ENCODE data around the gene NR2C2.

The NR2C2 gene

DNA sequence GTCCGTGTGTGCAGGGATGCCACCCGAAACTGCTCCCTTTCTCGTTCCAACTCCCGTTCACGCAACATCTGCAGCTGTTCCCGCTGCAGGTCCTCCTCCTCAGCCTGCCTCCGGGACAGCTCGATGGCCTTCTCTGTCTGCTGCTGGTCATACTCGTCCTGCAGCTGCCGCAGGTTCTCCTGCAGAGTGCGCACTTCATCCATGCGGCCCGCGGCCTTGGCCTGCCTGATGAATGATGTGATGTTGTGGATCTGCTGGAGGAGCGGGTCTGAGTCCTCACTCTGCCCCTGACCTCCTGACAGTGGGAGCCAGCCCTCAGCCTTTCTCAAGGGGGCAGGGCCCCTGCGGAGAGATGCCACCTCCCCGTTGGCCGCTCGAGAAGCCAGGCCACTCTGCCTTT, 127.1 kb downstream of the NR2C2 start:
- no peak for DNase-seq (ENCODE audit: low read depth)
- no peaks in the 10 kb centered on the region for H3K9me3 ChIP-seq (ENCODE audit: control insufficient read depth, low read length)
- no peaks in the 10 kb centered on the region for H3K4me1 ChIP-seq (ENCODE audit: control insufficient read depth, insufficient read depth, low read length)
- H3K9ac ChIP-seq (ENCODE audit: low read length): no peak overlapping the region
- peaks cover 76% of the 10 kb centered on the region for H3K36me3 ChIP-seq (ENCODE audit: control insufficient read depth, insufficient read depth, low read length, severe bottlenecking)
- H3K27me3 ChIP-seq (replicated peaks; ENCODE audit: control insufficient read depth, insufficient read depth, low read length): no peaks in the 10 kb centered on the region
- H3K4me3 ChIP-seq (ENCODE audit: low read length): no peak overlapping the region

DNA sequence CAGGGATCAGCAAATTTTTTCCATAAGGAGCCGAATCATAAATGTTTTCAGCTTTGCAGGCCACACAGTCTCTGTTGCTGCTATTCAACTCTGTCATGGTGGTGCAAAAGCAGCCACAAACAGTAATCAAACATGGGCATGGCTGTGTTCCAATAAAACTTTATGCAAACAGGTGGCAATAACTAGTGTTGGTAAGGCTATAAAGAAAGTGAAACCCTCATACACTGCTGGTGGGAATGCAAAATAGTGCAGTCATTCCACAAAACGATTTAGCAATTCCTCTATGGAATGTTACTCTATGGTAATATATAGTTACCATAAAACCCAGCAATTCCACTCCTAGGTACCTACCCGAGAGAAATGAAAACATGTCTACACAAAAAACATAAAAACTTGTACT, 131.7 kb downstream of the NR2C2 start:
- DNase-seq (ENCODE audit: low read depth): no peak
- peaks cover 6% of the 10 kb centered on the region for H3K4me1 ChIP-seq (ENCODE audit: control insufficient read depth, insufficient read depth, low read length)
- H3K9me3 ChIP-seq (ENCODE audit: control insufficient read depth, low read length): no peaks in the 10 kb centered on the region
- H3K4me3 ChIP-seq (ENCODE audit: low read length): no peak overlapping the region
- peaks cover 93% of the 10 kb centered on the region for H3K36me3 ChIP-seq (ENCODE audit: control insufficient read depth, insufficient read depth, low read length, severe bottlenecking)
- H3K9ac ChIP-seq (ENCODE audit: low read length): no peak overlapping the region
- H3K27me3 ChIP-seq (replicated peaks; ENCODE audit: control insufficient read depth, insufficient read depth, low read length): no peaks in the 10 kb centered on the region

DNA sequence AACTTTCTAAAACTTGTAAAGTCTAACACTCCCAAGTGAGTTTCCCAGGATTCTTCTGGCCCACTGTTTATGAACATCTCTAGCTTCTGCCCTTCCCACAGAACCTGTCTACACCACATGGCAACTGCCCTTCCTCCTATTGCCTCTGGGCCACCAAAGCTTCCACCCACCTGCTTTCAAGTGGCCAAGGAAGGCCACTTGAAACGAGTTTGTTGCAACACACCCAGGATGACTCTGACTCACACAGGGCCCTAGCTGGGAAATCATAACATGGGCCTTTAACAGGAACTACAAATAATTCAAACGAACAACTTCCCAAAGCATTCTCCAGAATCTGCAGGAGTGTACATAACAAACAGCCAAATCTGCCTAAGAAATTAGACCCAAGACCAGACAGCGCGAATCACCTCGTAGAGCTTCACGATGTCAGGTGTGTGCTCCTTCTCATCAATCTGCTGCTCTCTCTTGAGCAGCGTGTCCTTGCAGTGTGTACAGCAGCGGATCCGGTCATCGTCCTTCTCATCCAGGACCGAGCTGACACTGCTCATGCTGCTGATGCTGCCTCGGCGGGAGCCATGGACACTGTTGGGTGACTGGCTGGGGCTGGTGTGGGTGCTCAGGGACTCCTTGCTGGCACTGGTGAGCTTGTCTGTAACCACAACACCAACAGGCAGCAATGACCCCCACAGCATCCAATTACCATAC, 134.7 kb downstream of the NR2C2 start:
- Histone ChIP-seq H3K27me3 (replicated peaks; ENCODE audit: control insufficient read depth, insufficient read depth, low read length) (no peaks in the 10 kb centered on the region), H3K4me1 (ENCODE audit: control insufficient read depth, insufficient read depth, low read length) (peaks cover 6% of the 10 kb centered on the region), H3K4me3 (ENCODE audit: low read length) (no peak overlapping the region), H3K9ac (ENCODE audit: low read length) (no peak overlapping the region), H3K9me3 (ENCODE audit: control insufficient read depth, low read length) (no peaks in the 10 kb centered on the region), H3K36me3 (ENCODE audit: control insufficient read depth, insufficient read depth, low read length, severe bottlenecking) (peaks cover 87% of the 10 kb centered on the region)
- peak; percentile 50 for DNase-seq (ENCODE audit: low read depth)

DNA sequence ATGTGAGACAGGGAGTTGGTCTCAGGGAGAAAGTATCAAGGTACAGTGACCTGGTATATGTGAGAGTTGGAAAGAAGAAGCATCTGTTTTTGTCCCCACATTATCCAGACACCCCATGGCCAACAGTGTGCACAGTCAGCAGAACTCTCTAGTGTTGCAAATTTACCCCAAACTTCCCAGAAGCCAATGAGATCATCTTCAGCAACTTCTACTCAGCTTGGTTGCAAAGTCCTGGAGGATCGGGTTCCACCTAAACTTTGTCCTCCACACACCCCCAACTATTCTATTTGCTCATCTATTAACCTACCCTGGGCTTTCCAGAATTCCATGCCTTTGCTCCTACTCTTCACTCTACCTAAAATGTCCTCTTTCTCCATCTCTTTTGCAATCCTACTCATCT, 135.9 kb downstream of the NR2C2 start:
- H3K9me3 ChIP-seq (ENCODE audit: control insufficient read depth, low read length): no peaks in the 10 kb centered on the region
- H3K9ac ChIP-seq (ENCODE audit: low read length): no peak overlapping the region
- DNase-seq (ENCODE audit: low read depth): no peak
- H3K4me3 ChIP-seq (ENCODE audit: low read length): no peak overlapping the region
- peaks cover 6% of the 10 kb centered on the region for H3K4me1 ChIP-seq (ENCODE audit: control insufficient read depth, insufficient read depth, low read length)
- H3K36me3 ChIP-seq (ENCODE audit: control insufficient read depth, insufficient read depth, low read length, severe bottlenecking): peaks cover 85% of the 10 kb centered on the region
- no peaks in the 10 kb centered on the region for H3K27me3 ChIP-seq (replicated peaks; ENCODE audit: control insufficient read depth, insufficient read depth, low read length)

DNA sequence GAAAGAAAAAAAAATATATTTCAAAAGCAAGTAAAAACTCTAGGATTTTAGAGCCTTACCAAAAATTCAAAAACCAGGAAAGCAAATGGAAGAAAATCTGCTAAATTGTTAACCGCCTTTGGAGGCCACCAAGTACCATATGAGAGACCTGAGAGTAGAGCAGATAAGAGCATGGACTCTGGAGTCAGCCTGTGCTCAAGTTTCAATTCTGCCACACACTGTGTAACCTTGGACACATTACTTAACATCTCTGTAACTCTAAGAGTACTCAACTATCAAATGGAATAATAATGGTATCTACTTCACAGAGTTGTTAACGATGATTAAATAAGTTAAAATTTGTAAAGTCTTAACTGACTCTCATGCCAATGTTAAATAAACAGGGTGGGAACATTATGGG, 138.9 kb downstream of the NR2C2 start:
- Histone ChIP-seq H3K9me3 (ENCODE audit: control insufficient read depth, low read length) (no peaks in the 10 kb centered on the region), H3K27me3 (replicated peaks; ENCODE audit: control insufficient read depth, insufficient read depth, low read length) (no peaks in the 10 kb centered on the region), H3K9ac (ENCODE audit: low read length) (no peak overlapping the region), H3K36me3 (ENCODE audit: control insufficient read depth, insufficient read depth, low read length, severe bottlenecking) (peaks cover 75% of the 10 kb centered on the region), H3K4me3 (ENCODE audit: low read length) (no peak overlapping the region), H3K4me1 (ENCODE audit: control insufficient read depth, insufficient read depth, low read length) (peaks cover 6% of the 10 kb centered on the region)
- DNase-seq (ENCODE audit: low read depth): no peak

DNA sequence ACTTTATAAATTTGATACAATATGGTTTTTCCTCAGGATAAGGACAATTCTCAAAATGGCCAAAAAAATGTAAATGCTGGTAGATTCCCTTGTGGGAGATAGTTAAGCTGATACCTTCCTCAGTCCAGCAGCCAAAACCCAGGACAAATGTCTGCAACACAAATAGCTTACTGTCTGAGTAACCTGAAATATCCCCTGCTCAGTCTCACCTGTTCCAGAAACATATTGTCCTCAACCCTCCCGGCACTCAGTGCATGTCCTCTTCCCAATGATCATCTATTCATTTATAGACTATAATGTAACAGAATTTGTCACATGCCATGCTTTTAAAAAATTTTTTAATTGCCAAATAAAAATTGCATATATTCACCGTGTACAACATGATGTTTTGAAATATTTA, 139.3 kb downstream of the NR2C2 start:
- H3K4me1 ChIP-seq (ENCODE audit: control insufficient read depth, insufficient read depth, low read length): peaks cover 6% of the 10 kb centered on the region

DNA sequence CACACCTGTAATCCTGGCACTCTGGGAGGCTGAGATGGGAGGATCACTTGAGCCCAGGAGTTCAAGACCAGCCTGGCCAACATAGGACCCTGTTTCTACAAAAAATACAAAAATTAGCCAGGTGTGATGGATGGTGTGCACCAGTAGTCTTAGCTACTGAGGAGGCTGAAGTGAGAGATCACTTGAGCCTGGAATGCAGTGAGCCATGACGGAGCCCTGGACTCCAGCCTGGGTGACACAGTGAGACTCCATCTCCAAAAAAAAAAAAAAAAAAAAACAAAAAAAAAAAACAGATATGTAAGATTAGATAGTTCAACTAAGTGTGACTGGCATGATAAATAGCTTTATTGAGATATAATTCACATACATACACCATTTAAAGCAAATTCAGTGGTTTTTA, 141.8 kb downstream of the NR2C2 start:
- Histone ChIP-seq H3K9me3 (ENCODE audit: control insufficient read depth, low read length) (no peaks in the 10 kb centered on the region), H3K4me1 (ENCODE audit: control insufficient read depth, insufficient read depth, low read length) (peaks cover 7% of the 10 kb centered on the region)
- no peak for DNase-seq (ENCODE audit: low read depth)

More for the DNA sequence above, 139.3 kb downstream of the NR2C2 start:
- H3K36me3 ChIP-seq (ENCODE audit: control insufficient read depth, insufficient read depth, low read length, severe bottlenecking): peaks cover 75% of the 10 kb centered on the region
- no peak for DNase-seq (ENCODE audit: low read depth)
- H3K4me3 ChIP-seq (ENCODE audit: low read length): no peak overlapping the region
- H3K9ac ChIP-seq (ENCODE audit: low read length): no peak overlapping the region
- H3K9me3 ChIP-seq (ENCODE audit: control insufficient read depth, low read length): no peaks in the 10 kb centered on the region
- no peaks in the 10 kb centered on the region for H3K27me3 ChIP-seq (replicated peaks; ENCODE audit: control insufficient read depth, insufficient read depth, low read length)

DNA sequence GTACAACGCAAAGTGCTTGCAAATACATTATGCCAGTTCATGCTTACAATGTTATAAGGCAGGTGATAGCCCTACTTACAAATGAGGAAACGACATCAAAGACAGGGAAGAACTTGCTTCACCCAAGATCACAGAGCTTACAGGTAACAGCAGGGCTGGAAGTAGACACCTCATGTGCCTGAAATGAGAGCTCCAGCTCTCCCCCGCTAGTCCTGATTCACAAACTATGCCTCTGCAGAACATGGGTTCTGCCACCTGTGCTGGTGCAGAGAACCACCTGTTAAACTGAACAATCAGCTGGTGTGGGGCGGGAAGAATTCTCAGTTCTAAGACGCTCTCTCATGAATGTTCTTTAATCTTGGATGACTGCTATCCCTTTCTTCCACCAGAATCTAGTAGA, 144.2 kb downstream of the NR2C2 start:
- DNase-seq (ENCODE audit: low read depth): no peak
- Histone ChIP-seq H3K4me3 (ENCODE audit: low read length) (no peak overlapping the region), H3K36me3 (ENCODE audit: control insufficient read depth, insufficient read depth, low read length, severe bottlenecking) (peaks cover 54% of the 10 kb centered on the region), H3K27me3 (replicated peaks; ENCODE audit: control insufficient read depth, insufficient read depth, low read length) (no peaks in the 10 kb centered on the region), H3K9me3 (ENCODE audit: control insufficient read depth, low read length) (no peaks in the 10 kb centered on the region), H3K9ac (ENCODE audit: low read length) (no peak overlapping the region), H3K4me1 (ENCODE audit: control insufficient read depth, insufficient read depth, low read length) (peaks cover 16% of the 10 kb centered on the region)

More for the DNA sequence above, 141.8 kb downstream of the NR2C2 start:
- Histone ChIP-seq H3K9ac (ENCODE audit: low read length) (no peak overlapping the region), H3K36me3 (ENCODE audit: control insufficient read depth, insufficient read depth, low read length, severe bottlenecking) (peaks cover 56% of the 10 kb centered on the region), H3K4me3 (ENCODE audit: low read length) (no peak overlapping the region), H3K27me3 (replicated peaks; ENCODE audit: control insufficient read depth, insufficient read depth, low read length) (no peaks in the 10 kb centered on the region)

DNA sequence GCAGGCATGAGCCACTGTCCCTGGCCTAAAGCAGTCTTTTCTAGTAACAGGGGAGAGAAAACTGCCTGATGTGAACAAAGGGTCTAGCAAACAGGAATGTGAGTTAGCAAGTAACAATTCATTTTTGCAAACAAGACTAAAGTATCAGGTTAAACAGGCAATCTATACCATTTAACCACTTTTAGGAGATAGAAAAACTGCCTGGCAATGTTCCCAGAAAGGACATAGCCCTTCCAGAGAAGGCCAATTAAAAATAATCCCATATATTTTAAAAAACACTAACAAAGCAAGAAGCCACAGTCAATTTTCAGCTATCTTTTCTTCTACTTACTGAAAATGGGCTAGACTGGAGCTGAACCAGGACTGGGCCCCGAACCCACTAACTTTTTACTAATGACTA, 145.3 kb downstream of the NR2C2 start:
- H3K4me1 ChIP-seq (ENCODE audit: control insufficient read depth, insufficient read depth, low read length): peaks cover 19% of the 10 kb centered on the region
- H3K36me3 ChIP-seq (ENCODE audit: control insufficient read depth, insufficient read depth, low read length, severe bottlenecking): peaks cover 44% of the 10 kb centered on the region
- no peaks in the 10 kb centered on the region for H3K27me3 ChIP-seq (replicated peaks; ENCODE audit: control insufficient read depth, insufficient read depth, low read length)
- no peaks in the 10 kb centered on the region for H3K9me3 ChIP-seq (ENCODE audit: control insufficient read depth, low read length)
- H3K4me3 ChIP-seq (ENCODE audit: low read length): no peak overlapping the region
- DNase-seq (ENCODE audit: low read depth): peak; percentile 27
- H3K9ac ChIP-seq (ENCODE audit: low read length): no peak overlapping the region

DNA sequence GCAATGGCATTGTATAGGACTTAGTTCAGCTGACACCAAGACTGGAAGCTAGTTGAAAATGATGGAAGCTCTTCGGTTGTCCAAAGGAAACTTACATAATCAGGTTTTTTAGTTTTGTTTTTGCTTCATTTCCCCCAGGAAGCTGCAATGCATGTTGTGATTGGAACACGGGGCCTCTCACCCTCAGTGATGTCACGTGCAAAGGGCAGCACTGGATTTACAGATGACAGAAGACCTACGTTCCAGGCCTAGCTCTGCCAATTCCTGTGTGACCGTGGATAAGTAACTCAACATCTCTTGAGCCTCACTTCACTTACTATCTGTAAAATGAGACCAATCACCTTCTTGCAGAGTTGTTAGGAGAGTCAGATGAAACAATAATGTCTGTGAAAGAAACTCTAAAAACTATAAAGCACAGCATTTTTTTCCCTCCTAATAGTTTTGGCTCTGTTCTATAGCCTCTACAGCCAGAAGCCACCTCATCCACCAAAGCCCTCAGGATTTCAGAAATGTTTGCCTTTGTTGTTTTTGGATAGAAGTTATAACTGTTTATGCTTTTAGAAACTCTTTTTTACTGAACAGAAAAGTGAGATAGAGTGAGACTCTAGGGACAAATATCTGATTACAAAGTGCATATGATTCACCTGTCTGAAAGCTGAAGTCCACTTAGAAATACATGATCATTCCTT, 146.9 kb downstream of the NR2C2 start:
- peak overlapping the region; percentile 16 for H3K4me3 ChIP-seq (ENCODE audit: low read length)
- H3K9ac ChIP-seq (ENCODE audit: low read length): peak overlapping the region; percentile 4
- H3K4me1 ChIP-seq (ENCODE audit: control insufficient read depth, insufficient read depth, low read length): peaks cover 26% of the 10 kb centered on the region
- H3K9me3 ChIP-seq (ENCODE audit: control insufficient read depth, low read length): no peaks in the 10 kb centered on the region
- peak; percentile 15 for DNase-seq (ENCODE audit: low read depth)
- H3K27me3 ChIP-seq (replicated peaks; ENCODE audit: control insufficient read depth, insufficient read depth, low read length): no peaks in the 10 kb centered on the region
- H3K36me3 ChIP-seq (ENCODE audit: control insufficient read depth, insufficient read depth, low read length, severe bottlenecking): peaks cover 32% of the 10 kb centered on the region

DNA sequence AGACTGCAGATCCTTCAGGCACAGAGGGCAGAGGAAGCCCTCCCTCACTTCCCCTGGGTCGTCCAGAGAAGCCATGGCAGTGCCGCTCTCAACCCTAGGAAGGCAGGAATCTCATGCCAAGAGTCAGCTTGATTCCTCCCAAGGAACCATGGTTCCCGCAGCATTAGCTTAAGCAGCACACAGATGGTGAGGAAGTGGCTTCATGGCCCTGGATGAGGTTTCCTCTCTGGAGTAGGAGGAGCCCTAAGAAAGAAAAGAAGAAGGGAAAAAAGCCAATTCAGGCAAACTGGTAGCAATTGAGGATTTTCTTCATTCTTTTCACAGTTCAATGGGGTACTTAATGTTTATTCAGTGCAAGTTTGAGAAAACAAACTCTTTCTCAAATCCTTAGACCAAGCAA, 148.7 kb downstream of the NR2C2 start:
- peaks cover 31% of the 10 kb centered on the region for H3K4me1 ChIP-seq (ENCODE audit: control insufficient read depth, insufficient read depth, low read length)
- H3K9ac ChIP-seq (ENCODE audit: low read length): no peak overlapping the region
- no peak overlapping the region for H3K4me3 ChIP-seq (ENCODE audit: low read length)
- H3K36me3 ChIP-seq (ENCODE audit: control insufficient read depth, insufficient read depth, low read length, severe bottlenecking): peaks cover 24% of the 10 kb centered on the region
- no peaks in the 10 kb centered on the region for H3K9me3 ChIP-seq (ENCODE audit: control insufficient read depth, low read length)
- no peak for DNase-seq (ENCODE audit: low read depth)
- H3K27me3 ChIP-seq (replicated peaks; ENCODE audit: control insufficient read depth, insufficient read depth, low read length): no peaks in the 10 kb centered on the region

Measured in adipocyte (in vitro differentiated cells).